Aorta (tissue), 5 donors: ENCODE results near the gene PEX14. TPM values are rescaled to one million over a fixed set of nuclear protein-coding genes. Genes with fewer than 3 reads are reported as not detected.

Experiments
- ATAC-seq: fragments of 200-7000 bp; cut with Tn5 transposase; one replicate; pipeline ENCODE4 v1.9.1; 2022; ENCODE audit warnings: moderate library complexity; ENCODE audit not compliant: low FRiP score
- DNase-seq, 2 donors: peaks; one replicate each; pipeline ENCODE4 v3.0.0-alpha.2; 2020
- H3K27ac ChIP-seq, 2 donors: one replicate each; pipeline ENCODE4 v1.5.1; 2013; ENCODE audit warnings: low read length in 2 of 2, mild to moderate bottlenecking in 2 of 2, moderate library complexity in 2 of 2, control low read depth in 1 of 2, inconsistent platforms in 1 of 2, low read depth in 1 of 2
- H3K27me3 ChIP-seq, 2 donors: one replicate each; pipeline ENCODE4 v1.6.1; 2013; ENCODE audit warnings: control low read depth in 1 of 2, low read length in 1 of 2, mild to moderate bottlenecking in 1 of 2, moderate library complexity in 1 of 2; ENCODE audit not compliant: insufficient read depth in 2 of 2, control insufficient read depth in 1 of 2
- H3K36me3 ChIP-seq, 2 donors: one replicate each; pipeline ENCODE4 v1.6.1; 2013; ENCODE audit warnings: control low read depth in 1 of 2, low read length in 1 of 2, mild to moderate bottlenecking in 1 of 2; ENCODE audit not compliant: insufficient read depth in 2 of 2, control insufficient read depth in 1 of 2
- H3K4me1 ChIP-seq, 2 donors: one replicate each; pipeline ENCODE4 v1.6.1; 2013; ENCODE audit warnings: low read length in 2 of 2, control low read depth in 1 of 2, mild to moderate bottlenecking in 1 of 2, moderate library complexity in 1 of 2; ENCODE audit not compliant: insufficient read depth in 2 of 2, control insufficient read depth in 1 of 2
- H3K4me3 ChIP-seq, 2 donors: one replicate each; pipeline ENCODE4 v1.5.1; 2013; ENCODE audit warnings: low read length in 2 of 2, control low read depth in 1 of 2, mild to moderate bottlenecking in 1 of 2
- H3K9me3 ChIP-seq: one replicate; pipeline ENCODE4 v1.6.1; 2013; ENCODE audit warnings: mild to moderate bottlenecking, low read length; ENCODE audit not compliant: control insufficient read depth
- whole genome bisulfite sequencing, 2 donors: extraction: QIAGEN DNeasy Blood & Tissue Kit; methylation state at CpG; one replicate each; pipeline ENCODE4 v1.1.7; 2013; 5-methylcytosine and 5-hydroxymethylcytosine counted together
- intact Hi-C, 2 donors: fragments of 100-400 bp; cut with DNase I; formaldehyde crosslinking; loops; one replicate each; pipeline versions ENCODE4 v1.14.2 to v1.15.0; 2022
- polyA plus RNA-seq, 2 donors: library from polyadenylated mRNA; stranded (reverse); fragments of 200-250 nt; gene quantifications; one replicate each; pipeline ENCODE4 v1.2.3, GENCODE V29; 2013
- total RNA-seq, 2 donors: library from RNA; stranded (reverse); fragmentation: NEBNext Ultra II Directional; extraction: Animal tissue kit (Norgen Biotek cat#: 25700); gene quantifications; one replicate each; pipeline ENCODE4 v1.2.1, GENCODE V29; 2021
- donor health status: healthy with polysubstance abuse.
- donor health status: Bipolar disorder and iron deficiency.
- donor health status: DM: no; HTN: no; CAD: no.
- donor health status: DM: no; HTN: no; CAD: no.
- donor health status: DM: yes; HTN: yes; CAD: no.

Gene PEX14
- total and polyA plus RNA-seq, 4 donors = 4.5 to 16.9 (median 14.4) TPM

GRCh38 chr1:10508511-10508951, 33.8 kb downstream of the PEX14 start:
- no peak for ATAC-seq
- WGBS, 2 donors = 77 to 90% methylated on average over 3 of the region's 3 CpGs
- DNase-seq = no peak

GRCh38 chr1:10509809-10510509, 35.2 kb downstream of the PEX14 start:
- no peaks in the 10 kb centered on the region for H3K9me3 ChIP-seq
- no peaks in the 10 kb centered on the region for H3K36me3 ChIP-seq
- H3K27me3 ChIP-seq = no peaks in the 10 kb centered on the region
- no peak for DNase-seq
- H3K4me1 ChIP-seq = peaks cover 0 to 7% of the 10 kb centered on the region in 2 donors
- 72 to 74% methylated on average over 6 of the region's 6 CpGs for WGBS, 2 donors
- H3K4me3 ChIP-seq = no peak overlapping the region
- intact Hi-C loops = loop anchor here (5.0 to 10.0 kb wide), 4 partner anchors 282 to 435 kb away; partner anchors contain the start of gene CASZ1 (in 1 of the 2)
- no peak for ATAC-seq
- no peak overlapping the region for H3K27ac ChIP-seq

More at GRCh38 chr1:10508511-10508951, 33.8 kb downstream of the PEX14 start:
- no peaks in the 10 kb centered on the region for H3K36me3 ChIP-seq
- H3K9me3 ChIP-seq = no peaks in the 10 kb centered on the region
- no peak overlapping the region for H3K27ac ChIP-seq
- peaks cover 0 to 7% of the 10 kb centered on the region in 2 donors for H3K4me1 ChIP-seq
- H3K27me3 ChIP-seq = no peaks in the 10 kb centered on the region
- H3K4me3 ChIP-seq = no peak overlapping the region
- intact Hi-C loops = loop anchor here (5.0 to 10.0 kb wide), 3 partner anchors 284 to 436 kb away; no protein-coding TSS in a partner anchor

- intact Hi-C loops = loop anchor here in 1 of 2 donors (5.0 kb wide), 1 partner anchor 286 kb away; the partner anchor contains the start of gene CASZ1
- Histone ChIP-seq H3K9me3 (no peaks in the 10 kb centered on the region), H3K27me3 (no peaks in the 10 kb centered on the region), H3K27ac (no peak overlapping the region), H3K4me1 (peaks cover 0 to 7% of the 10 kb centered on the region in 2 donors), H3K4me3 (no peak overlapping the region), H3K36me3 (no peaks in the 10 kb centered on the region)
- ATAC-seq (peak; percentile 68), DNase-seq (no peak)
- WGBS, 2 donors = 13 to 17% methylated on average over 12 of the region's 12 CpGs
Observed at GRCh38 chr1:10510520-10511493, 36.1 kb downstream of the PEX14 start.

GRCh38 chr1:10511494-10511885, 36.7 kb downstream of the PEX14 start:
- DNase-seq = no peak
- 83% methylated on average over 3 of the region's 3 CpGs for WGBS, 2 donors
- H3K36me3 ChIP-seq = no peaks in the 10 kb centered on the region
- H3K9me3 ChIP-seq = no peaks in the 10 kb centered on the region
- H3K27me3 ChIP-seq = no peaks in the 10 kb centered on the region
- intact Hi-C loops = loop anchor here in 1 of 2 donors (5.0 kb wide), 1 partner anchor 286 kb away; the partner anchor contains the start of gene CASZ1
- no peak overlapping the region for H3K27ac ChIP-seq
- ATAC-seq = no peak
- no peak overlapping the region for H3K4me3 ChIP-seq
- H3K4me1 ChIP-seq = peaks cover 0 to 7% of the 10 kb centered on the region in 2 donors

- Histone ChIP-seq H3K36me3 (no peaks in the 10 kb centered on the region), H3K27ac (no peak overlapping the region), H3K9me3 (no peaks in the 10 kb centered on the region), H3K27me3 (no peaks in the 10 kb centered on the region), H3K4me1 (peaks cover 0 to 7% of the 10 kb centered on the region in 2 donors), H3K4me3 (no peak overlapping the region)
- WGBS, 2 donors = 93 to 95% methylated on average over 5 of the region's 5 CpGs
- ATAC-seq = no peak
- DNase-seq = no peak
- intact Hi-C loops = loop anchor here in 1 of 2 donors (5.0 kb wide), 1 partner anchor 284 kb away; the partner anchor contains the start of gene CASZ1
Observed at GRCh38 chr1:10513199-10513598, 38.4 kb downstream of the PEX14 start.

- H3K4me1 ChIP-seq = peaks cover 0 to 7% of the 10 kb centered on the region in 2 donors
- no peak overlapping the region for H3K27ac ChIP-seq
- DNase-seq = no peak
- no peak for ATAC-seq
- WGBS, 2 donors = 73 to 78% methylated on average over 8 of the region's 8 CpGs
- intact Hi-C loops = loop anchor here in 1 of 2 donors (5.0 kb wide), 1 partner anchor 283 kb away; the partner anchor contains the start of gene CASZ1
- no peaks in the 10 kb centered on the region for H3K27me3 ChIP-seq
- H3K9me3 ChIP-seq = no peaks in the 10 kb centered on the region
- H3K4me3 ChIP-seq = no peak overlapping the region
- no peaks in the 10 kb centered on the region for H3K36me3 ChIP-seq
Observed at GRCh38 chr1:10514490-10515235, 39.9 kb downstream of the PEX14 start.

GRCh38 chr1:10515301-10515975, 40.7 kb downstream of the PEX14 start:
- Histone ChIP-seq H3K27ac (no peak overlapping the region), H3K4me3 (no peak overlapping the region), H3K27me3 (no peaks in the 10 kb centered on the region), H3K36me3 (no peaks in the 10 kb centered on the region), H3K4me1 (peaks cover 0 to 1% of the 10 kb centered on the region in 2 donors), H3K9me3 (no peaks in the 10 kb centered on the region)
- ATAC-seq (no peak), DNase-seq (peak in 1 of 2 donors; percentile 65)
- intact Hi-C loops = no loop called here
- WGBS, 2 donors = 78 to 82% methylated on average over 10 of the region's 10 CpGs
